Fibroblast of lung (primary cell): ENCODE data around the gene CALN1.

ENCODE experiments used
- EZH2 ChIP-seq: IDR thresholded peaks from 2 replicates; pipeline ENCODE4 v1.5.1; 2012; ENCODE audit warnings: low read length, control low read depth, mild to moderate bottlenecking; ENCODE audit errors: missing control alignments
- TF ChIP-seq, protein P1 (sequence below), 2 donors: IDR thresholded peaks in 1 of 2; conservative IDR thresholded peaks in 1 of 2; 1 replicate in 1 of 2; 2 replicates in 1 of 2; pipeline ENCODE4 v1.5.1; 2011 to 2012; ENCODE audit warnings: low read length in 2 of 2, control low read depth in 1 of 2, inconsistent platforms in 1 of 2, low read depth in 1 of 2, mild to moderate bottlenecking in 1 of 2

GRCh38 chr7:72183835-72184234 lies 228.3 kb downstream of the CALN1 start:
- TF ChIP-seq, protein P1, sequence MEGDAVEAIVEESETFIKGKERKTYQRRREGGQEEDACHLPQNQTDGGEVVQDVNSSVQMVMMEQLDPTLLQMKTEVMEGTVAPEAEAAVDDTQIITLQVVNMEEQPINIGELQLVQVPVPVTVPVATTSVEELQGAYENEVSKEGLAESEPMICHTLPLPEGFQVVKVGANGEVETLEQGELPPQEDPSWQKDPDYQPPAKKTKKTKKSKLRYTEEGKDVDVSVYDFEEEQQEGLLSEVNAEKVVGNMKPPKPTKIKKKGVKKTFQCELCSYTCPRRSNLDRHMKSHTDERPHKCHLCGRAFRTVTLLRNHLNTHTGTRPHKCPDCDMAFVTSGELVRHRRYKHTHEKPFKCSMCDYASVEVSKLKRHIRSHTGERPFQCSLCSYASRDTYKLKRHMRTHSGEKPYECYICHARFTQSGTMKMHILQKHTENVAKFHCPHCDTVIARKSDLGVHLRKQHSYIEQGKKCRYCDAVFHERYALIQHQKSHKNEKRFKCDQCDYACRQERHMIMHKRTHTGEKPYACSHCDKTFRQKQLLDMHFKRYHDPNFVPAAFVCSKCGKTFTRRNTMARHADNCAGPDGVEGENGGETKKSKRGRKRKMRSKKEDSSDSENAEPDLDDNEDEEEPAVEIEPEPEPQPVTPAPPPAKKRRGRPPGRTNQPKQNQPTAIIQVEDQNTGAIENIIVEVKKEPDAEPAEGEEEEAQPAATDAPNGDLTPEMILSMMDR (conservative IDR thresholded peaks at IDR 0.05 in 1 of 2, IDR thresholded peaks at IDR 0.05 in 1 of 2; ENCODE audit: low read depth in 1 of 2, low read length in 2 of 2): no peak
- TF ChIP-seq EZH2: no peak
